GM19467 (cell line): ENCODE data around the gene BMPR1B.
"Not testable (repeated sequence)": the region's sequence is repeated elsewhere in the genome, so short reads cannot be mapped to it uniquely, and the experiment has no call there.

Source experiments
- ATAC-seq: cut with Tn5 transposase; IDR thresholded peaks from one replicate; pipeline ENCODE4 v1.9.1; 2021; ENCODE audit warnings: mild to moderate bottlenecking, moderate library complexity; ENCODE audit not compliant: unreplicated experiment

The BMPR1B gene

GRCh38 chr4:95122001-95122400, 364.2 kb downstream of the BMPR1B start:
- ATAC-seq = no peak

DNA sequence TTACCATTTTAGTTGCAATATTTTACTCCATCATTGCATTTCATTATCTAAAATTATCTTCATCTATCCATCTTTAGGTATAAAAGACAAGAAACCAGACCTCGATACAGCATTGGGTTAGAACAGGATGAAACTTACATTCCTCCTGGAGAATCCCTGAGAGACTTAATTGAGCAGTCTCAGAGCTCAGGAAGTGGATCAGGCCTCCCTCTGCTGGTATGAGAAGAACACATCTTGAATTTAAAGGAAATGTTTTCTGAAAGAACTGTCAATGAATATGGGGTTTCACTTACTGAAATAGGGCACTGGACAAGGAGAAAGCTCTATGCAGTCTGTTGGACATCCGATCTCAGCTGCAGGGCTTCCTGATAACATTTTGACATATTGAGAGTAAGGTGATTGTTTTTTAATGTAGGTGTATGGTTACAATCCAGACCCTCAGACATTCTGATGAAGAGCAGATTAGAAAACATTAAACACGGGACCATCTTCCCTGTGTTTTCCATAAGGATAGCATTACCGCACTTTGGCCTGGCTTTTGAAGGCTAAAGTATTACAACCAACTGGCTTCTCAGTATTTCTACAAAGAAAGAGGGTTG, 367.2 kb downstream of the BMPR1B start:
- ATAC-seq = no peak

DNA sequence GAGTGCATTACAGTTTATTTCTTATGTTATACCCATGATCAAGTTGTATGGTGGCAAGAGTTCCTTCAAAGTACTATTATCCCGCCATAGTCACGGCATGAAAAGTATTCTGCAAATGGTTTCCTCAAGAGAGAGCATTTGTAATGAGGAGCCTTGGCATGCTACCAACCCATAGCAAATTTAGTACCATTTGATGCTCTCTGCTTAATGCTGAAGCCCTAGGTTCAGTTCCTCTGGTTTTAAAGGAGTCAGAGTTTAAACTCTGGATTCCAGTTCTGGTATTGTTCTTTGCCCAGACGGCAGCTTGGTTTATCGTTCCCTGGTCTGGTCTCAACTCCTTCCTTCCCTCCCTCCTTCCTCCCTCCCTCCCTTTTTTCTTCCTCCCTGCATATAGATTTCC, 371.3 kb downstream of the BMPR1B start:
- no peak for ATAC-seq

DNA sequence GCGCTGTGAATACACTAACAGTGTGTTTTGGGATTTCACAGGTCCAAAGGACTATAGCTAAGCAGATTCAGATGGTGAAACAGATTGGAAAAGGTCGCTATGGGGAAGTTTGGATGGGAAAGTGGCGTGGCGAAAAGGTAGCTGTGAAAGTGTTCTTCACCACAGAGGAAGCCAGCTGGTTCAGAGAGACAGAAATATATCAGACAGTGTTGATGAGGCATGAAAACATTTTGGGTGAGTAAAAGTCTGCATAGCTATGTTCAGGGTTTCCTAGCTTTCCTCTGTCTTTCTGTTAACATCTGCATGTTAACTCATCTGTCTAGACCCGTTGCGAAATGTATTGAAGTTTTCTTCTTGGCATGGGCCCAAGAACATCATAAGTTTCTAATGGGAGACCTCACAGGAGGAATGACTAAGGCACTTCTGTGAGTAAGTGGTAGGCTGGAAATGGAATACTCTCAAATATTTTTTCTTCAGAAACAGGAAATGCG, 372.1 kb downstream of the BMPR1B start:
- ATAC-seq = no peak

DNA sequence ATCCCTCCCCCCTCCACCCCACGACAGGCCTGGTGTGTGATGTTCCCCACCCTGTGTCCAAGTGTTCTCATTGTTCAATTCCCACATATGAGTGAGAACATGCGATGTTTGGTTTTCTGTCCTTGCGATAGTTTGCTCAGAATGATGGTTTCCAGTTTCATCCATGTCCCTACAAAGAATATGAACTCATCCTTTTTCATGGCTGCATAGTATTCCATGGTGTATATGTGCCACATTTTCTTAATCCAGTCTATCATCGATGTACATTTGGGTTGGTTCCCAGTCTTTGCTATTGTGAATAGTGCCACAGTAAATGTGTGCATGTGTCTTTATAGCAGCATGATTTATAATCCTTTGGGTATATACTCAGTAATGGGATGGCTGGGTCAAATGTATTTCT, 376.3 kb downstream of the BMPR1B start:
- not testable (repeated sequence) for ATAC-seq

- not testable (repeated sequence) for ATAC-seq
Measured at GRCh38 chr4:95139424-95139823, 381.7 kb downstream of the BMPR1B start.

- no peak for ATAC-seq
Measured at GRCh38 chr4:95141361-95141760, 383.6 kb downstream of the BMPR1B start.

DNA sequence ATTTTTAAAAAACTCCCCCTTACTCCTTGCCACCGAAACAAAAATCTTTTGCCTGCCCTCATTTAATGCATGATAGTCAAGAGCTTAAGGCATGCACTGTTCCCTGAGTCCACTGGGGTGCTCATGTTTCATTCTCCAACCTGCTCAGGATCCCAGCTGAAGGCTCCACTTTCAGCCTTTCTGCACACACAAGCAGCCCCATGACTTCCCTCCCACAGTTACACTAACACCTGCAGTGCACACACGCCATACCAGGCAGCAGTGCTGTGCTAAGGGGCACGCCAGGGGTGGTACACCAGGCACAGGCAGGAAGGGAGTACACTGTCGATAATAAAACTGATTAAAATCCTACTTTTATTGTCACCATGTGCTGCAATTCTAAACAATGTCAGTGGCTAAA, 385.2 kb downstream of the BMPR1B start:
- ATAC-seq = no peak

DNA sequence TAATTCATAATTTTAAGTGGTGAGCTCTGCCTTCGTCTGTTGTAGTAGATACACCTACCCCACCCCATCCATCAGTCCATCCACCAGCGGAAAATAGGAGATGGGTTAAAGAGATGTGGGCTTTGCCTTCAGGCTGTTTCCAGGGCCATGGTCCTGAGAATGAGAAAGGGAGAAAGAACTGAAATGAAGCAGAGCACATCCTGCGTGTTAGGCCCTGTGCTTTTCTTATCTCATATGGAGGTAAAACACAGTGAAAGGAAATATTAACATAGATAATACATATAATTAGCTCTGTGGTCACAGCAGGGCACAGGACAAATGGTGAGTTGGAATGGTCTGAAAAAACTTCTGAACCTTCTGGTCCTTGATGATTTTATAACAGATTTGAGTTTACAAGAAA, 393.5 kb downstream of the BMPR1B start:
- no peak for ATAC-seq

GRCh38 chr4:95153182-95153581, 395.4 kb downstream of the BMPR1B start:
- no peak for ATAC-seq

DNA sequence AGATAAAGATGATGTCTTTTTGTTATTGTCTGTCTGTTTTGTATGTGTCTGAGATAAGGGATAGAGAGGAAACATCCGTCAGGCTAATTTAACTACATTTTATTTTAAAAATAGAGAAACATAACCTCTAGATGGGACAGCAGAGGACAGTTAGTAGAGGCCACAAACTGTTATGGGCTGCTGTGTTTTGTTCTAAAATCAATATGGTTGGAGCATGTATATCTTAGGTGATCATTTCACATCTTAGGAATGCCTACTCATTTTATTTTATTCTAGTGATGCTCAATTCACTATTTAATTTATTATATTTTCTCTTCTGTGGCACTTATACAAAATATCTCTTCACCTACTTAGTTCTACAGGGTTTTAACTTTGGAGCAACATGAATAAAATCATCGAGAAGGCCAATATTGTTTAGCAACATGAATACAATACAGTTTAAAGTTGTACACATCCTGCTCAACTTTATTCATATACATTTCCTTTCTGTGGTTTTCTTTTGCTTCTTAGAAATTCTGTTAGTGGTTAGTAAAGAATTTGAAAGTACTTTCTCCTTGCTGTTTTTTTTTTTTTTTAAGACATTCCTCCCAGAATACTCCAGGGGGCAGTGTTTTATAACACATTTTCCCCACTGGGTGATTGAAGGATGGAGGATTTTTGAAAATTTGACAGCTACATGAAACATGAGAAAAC, 398.1 kb downstream of the BMPR1B start:
- ATAC-seq = peak; percentile 59

DNA sequence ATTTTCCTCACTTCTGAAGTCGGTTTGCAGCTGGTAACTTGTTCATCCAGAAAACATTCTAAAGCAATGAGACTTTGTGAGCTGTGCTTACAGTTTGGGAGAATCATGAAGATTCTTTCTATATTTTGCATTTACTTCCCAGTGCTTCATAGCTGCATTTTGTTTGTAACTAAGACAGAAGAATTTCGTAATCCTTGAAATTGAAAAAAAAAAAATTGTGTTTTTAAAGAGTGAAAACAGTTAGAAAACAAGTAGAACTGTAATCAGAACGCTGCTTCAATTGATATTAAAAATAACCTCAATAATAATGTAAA, 398.7 kb downstream of the BMPR1B start:
- no peak for ATAC-seq

DNA sequence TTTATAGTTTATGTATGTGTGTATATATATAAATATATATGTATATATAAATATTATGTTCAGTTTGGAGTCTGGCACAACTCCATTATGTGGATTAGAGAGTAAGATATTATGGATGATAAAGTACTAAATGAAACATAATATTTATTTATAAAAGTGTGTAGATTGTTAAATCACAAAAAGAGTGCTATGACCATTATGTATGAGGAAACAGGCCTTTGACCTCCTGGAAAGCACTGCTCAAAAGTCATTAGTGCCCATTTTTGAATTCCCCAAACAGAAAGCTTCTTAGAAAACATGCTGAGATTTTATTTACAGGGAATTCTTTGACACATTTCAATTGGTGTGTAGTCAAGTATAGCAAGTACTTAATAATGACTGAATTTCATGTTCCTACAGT, 399.8 kb downstream of the BMPR1B start:
- no peak for ATAC-seq

GRCh38 chr4:95158045-95158444, 400.3 kb downstream of the BMPR1B start:
- ATAC-seq = no peak

GRCh38 chr4:95158626-95159025, 400.9 kb downstream of the BMPR1B start:
- no peak for ATAC-seq

DNA sequence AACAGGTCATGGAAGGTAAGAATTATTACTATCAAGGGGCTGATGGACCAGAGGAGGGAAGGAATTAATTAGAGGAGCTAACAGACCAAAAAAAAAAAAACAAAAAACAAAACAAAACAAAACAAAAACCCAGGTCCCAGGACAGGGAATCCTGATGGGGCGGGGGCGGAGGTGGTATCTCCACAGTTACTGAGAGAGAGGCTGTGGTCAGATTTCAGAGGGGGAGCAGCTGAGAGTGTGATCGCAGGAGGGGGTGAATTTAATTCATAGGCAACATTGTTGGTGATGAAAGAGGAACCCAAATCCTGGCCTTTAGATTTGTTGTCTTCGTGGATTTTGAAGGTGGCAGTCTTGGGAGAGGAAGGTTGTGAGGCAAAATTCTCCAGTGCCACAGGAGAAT, 401.6 kb downstream of the BMPR1B start:
- ATAC-seq = no peak

DNA sequence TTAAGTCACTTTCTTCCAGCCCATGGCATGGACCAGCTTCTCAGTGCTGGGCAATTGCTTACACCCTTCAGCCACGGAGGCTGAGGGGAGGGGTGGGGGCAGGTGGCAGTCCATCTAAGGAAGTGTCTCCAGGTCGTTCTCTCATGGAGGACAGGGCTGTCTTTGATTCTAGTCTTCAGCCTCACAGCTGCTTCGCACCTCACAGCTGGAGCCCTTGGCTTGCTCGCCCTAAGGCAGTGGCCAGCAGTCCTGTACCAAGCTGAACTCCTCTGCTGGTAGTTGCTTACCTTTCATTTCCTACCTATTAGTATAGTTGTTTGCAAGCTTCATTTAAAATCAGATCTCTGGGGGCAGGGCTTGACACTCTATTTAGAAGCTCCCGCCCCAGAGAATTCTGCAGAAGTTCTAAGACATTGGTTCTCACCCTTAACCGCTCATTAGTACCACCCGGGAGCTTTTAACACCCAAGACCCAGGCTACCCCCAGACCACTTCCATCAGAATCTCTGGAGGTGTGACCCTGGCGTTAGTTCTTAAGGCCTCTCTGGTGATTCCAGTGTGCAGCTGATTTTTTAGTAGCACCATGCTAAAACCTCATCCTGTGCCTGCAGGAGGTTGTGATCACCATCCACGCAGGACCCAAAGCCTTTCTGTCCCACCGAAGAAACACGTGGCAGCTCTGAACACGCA, 404.2 kb downstream of the BMPR1B start:
- no peak for ATAC-seq

DNA sequence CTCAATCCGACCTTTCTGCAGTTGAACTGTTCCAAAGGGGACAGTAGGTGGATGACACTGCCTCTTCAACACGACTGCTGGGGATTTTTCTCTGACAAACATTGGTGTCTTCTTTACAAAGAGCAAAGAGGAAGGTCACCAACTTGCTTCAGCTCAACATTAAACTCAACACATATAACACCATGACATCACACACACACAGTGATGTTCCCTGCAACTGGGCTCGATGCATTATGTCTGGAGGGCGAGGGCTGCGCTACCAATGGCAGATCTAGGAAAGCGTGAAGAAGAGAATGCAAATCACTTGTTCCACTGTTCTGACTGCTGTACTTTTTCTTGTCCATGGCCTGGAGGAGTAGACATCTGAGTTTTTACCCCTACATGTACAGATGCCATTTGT, 405.1 kb downstream of the BMPR1B start:
- no peak for ATAC-seq

GRCh38 chr4:95165926-95166524, 408.3 kb downstream of the BMPR1B start:
- peak; percentile 85 for ATAC-seq

DNA sequence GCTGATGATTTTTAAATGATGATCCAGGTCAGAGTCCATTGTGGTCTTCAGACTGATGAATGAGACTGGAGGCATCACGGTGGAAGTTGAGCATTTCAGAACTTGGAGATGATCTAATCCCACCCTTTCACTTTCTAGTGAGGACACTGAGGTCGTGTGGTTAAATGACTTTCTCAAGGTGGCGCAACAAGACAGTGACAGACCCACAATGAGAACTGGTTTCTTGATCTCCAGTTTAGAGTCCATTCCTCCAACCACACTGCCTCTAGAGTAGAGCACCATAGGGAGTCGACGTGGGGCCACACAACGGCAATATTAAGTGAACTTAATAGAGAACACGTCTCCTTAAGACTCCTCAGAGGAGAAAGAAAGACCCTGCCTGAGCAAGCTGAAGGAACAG, 410.1 kb downstream of the BMPR1B start:
- no peak for ATAC-seq

DNA sequence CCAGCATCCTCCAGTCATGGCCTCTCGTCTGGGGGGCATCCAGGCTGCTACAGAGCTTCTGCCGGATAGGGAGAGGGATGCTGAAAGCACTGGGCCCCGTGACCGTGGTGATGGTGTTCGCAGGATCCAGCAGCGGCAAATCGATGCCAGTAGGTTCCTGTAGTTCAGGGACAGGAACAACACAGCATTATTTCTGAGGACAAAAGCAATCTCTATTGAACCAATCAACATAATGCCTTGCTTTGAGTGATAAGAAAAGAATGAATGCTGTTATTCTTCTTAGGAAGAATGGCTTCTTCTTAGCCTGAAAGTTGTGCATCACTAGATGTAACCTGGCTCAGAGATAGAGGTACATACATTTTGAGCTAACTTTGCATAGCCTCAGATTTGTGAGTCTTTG, 412.4 kb downstream of the BMPR1B start:
- no peak for ATAC-seq

- ATAC-seq = not testable (repeated sequence)
Measured at GRCh38 chr4:95171377-95171776, 413.6 kb downstream of the BMPR1B start.
